Esophagus squamous epithelium (tissue), 4 donors: Measurements from ENCODE around the gene EN2.

Experiments
- POLR2A ChIP-seq, 4 donors: fragments of 450-650 bp; IDR thresholded peaks; one replicate each; pipeline ENCODE4 v1.6.1; 2017; ENCODE audit warnings: antibody characterized with exemption in 4 of 4, mild to moderate bottlenecking in 4 of 4, moderate library complexity in 3 of 4
- TF ChIP-seq, protein P1 (sequence below), 6 experiments: fragments of 450-650 bp in 4 of 6; fragments of 200-600 bp in 2 of 6; sonication (generic) in 2 of 6; IDR thresholded peaks; one replicate each; pipeline ENCODE4 v1.5.1; 2016 to 2019; ENCODE audit warnings: antibody characterized with exemption in 6 of 6, mild to moderate bottlenecking in 4 of 6, moderate library complexity in 4 of 6

DNA sequence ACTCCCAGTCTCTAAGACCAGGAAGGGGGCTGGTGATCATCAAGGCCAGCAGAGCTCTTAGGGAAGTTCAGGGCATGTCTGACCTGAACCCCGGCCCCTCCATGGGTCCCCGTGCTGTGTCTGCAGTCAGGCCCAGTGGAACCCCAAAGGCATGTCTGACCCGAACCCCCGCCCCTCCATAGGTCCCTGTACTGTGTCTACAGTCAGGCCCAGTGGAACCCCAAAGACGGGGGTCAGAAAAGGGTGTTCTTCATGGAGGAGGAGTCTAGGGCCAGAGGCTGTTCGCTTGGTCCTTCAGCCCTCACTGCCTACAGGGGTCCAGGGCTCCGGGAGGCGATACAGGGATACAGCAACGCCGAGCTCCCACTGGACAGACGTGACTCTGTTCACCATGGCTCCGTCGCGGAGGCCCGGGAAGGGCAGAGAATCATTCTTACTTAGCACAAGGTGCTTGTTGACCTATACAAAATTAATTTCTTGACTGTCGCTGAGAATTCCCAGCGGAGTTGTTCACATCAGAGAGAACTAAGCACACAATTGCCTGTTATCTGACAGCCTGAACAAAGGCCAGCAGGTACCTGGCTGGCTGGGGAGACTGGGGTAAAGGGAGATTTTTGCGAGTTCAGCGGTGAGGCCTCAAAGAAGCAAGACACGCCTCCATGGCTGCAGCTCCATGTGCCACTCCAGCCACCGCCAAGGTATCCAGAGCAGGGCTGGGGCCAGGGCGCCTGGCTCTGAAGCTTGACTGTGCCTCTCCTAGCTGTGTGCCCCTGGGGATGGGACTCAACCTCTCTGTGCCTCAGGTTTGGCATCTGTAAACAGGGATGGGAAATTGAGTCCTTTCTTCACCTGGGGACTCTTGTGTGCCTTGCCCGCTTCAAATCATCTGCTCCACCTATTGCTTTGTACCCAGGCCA, 26.8 kb downstream of the EN2 start:
- TF ChIP-seq, protein P1, sequence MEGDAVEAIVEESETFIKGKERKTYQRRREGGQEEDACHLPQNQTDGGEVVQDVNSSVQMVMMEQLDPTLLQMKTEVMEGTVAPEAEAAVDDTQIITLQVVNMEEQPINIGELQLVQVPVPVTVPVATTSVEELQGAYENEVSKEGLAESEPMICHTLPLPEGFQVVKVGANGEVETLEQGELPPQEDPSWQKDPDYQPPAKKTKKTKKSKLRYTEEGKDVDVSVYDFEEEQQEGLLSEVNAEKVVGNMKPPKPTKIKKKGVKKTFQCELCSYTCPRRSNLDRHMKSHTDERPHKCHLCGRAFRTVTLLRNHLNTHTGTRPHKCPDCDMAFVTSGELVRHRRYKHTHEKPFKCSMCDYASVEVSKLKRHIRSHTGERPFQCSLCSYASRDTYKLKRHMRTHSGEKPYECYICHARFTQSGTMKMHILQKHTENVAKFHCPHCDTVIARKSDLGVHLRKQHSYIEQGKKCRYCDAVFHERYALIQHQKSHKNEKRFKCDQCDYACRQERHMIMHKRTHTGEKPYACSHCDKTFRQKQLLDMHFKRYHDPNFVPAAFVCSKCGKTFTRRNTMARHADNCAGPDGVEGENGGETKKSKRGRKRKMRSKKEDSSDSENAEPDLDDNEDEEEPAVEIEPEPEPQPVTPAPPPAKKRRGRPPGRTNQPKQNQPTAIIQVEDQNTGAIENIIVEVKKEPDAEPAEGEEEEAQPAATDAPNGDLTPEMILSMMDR (IDR thresholded peaks at IDR 0.05) = no peak
- no peak for TF ChIP-seq POLR2A (IDR thresholded peaks at IDR 0.05)
